ENCODE results near the gene BCL6B. TPM values are rescaled to one million over a fixed set of nuclear protein-coding genes. Genes with fewer than 3 reads are reported as not detected.
A peak's percentile ranks its signal among the peaks of the same experiment; 100 is the strongest.

BCL6B gene
- total RNA-seq, 1 donor, result not detected

DNA sequence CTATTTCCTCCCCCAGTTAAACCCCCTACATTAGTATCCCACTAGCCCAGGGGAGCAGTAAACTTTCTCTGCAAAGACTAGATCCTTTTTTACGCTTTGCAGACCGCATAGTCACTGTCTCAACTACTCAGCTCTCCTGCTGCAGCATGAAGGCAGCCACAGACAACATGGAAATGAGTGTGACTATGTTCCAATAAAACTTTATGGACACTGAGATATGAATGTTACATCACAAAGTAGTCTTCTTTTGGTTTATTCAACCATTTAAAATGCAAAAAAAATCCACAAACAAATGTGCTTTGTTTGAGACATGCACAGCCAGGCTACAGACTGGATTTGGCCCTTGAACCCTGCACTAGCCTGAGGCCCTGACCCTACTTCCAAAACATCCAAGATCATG, 12.3 kb upstream of the BCL6B start:
- H3K4me3 ChIP-seq (ENCODE audit: low read depth, low read length), result peak overlapping the region; percentile 98
- no peak for DNase-seq (ENCODE audit: low read depth)
- TF ChIP-seq, protein P1, sequence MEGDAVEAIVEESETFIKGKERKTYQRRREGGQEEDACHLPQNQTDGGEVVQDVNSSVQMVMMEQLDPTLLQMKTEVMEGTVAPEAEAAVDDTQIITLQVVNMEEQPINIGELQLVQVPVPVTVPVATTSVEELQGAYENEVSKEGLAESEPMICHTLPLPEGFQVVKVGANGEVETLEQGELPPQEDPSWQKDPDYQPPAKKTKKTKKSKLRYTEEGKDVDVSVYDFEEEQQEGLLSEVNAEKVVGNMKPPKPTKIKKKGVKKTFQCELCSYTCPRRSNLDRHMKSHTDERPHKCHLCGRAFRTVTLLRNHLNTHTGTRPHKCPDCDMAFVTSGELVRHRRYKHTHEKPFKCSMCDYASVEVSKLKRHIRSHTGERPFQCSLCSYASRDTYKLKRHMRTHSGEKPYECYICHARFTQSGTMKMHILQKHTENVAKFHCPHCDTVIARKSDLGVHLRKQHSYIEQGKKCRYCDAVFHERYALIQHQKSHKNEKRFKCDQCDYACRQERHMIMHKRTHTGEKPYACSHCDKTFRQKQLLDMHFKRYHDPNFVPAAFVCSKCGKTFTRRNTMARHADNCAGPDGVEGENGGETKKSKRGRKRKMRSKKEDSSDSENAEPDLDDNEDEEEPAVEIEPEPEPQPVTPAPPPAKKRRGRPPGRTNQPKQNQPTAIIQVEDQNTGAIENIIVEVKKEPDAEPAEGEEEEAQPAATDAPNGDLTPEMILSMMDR (IDR thresholded peaks at IDR 0.05; ENCODE audit: insufficient read depth, low read depth, low read length), result no peak

DNA sequence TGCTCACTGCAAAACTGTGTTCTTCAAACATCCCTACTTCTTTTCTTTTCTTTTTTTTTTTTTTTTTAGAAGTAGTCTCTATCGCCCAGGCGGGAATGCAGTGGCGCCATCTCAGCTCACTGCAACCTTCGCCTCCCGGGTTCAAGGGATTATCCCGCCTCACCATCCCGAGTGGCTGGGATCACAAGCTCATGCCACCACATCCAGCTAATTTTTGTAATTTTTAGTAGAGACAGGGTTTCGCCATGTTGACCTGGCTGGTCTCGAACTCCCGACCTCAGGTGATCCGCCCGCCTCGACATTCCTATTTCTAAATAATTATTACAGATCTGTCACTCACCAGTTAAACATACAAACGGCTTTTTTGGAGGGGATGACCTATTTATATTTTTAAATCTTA, 11.4 kb upstream of the BCL6B start:
- TF ChIP-seq, protein P1 (IDR thresholded peaks at IDR 0.05; ENCODE audit: insufficient read depth, low read depth, low read length), result no peak
- H3K4me3 ChIP-seq (ENCODE audit: low read depth, low read length), result peak overlapping the region; percentile 98
- DNase-seq (ENCODE audit: low read depth), result no peak

DNA sequence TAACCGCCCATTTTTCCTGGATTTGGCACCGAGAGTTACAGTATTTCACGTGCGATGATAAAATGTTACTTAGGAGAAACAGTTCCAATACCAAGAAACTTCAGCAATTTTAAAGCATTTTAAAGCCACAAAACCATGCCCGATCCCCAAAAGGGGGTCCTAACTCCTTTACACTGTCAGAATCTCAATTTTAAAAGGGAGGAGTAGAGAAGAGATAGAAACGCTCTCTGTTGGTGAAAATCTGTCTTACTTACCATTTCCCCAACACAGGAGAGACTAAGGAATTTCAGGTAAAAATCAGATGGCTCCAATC, 11.0 kb upstream of the BCL6B start:
- no peak for DNase-seq (ENCODE audit: low read depth)
- TF ChIP-seq, protein P1 (IDR thresholded peaks at IDR 0.05; ENCODE audit: insufficient read depth, low read depth, low read length), result no peak
- peak overlapping the region; percentile 98 for H3K4me3 ChIP-seq (ENCODE audit: low read depth, low read length)

DNA sequence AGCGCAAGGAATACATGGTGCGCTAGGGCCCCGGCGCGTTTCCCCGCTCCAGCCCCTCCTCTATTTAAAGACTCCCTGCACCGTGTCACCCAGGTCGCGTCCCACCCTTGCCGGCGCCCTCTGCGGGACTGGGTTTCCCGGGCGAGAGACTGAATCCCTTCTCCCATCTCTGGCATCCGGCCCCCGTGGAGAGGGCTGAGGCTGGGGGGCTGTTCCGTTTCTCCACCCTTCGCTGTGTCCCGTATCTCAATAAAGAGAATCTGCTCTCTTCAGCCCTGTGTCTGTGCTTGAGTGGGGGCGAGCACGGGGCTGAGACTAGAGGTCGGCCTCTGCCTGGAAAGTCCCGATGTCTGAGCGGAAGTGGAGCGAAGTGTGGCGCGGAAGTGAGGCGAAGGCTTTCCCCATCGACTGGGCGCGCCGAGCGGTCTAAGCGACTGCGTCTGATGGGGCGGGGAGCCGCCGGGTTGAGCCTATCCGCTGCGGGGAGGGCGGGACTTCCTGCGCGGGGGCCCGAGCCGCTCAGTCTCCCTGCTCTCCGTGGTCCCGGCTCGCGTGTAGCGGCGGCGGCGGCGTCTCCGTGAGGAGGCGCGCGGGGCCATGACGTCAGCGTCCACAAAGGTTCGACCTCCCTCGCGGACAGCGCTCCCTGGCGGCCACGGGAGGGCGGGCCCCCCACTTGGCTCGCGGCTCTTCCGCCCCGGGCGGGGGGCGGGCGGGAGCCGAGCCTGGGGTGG, 8.4 kb upstream of the BCL6B start:
- TF ChIP-seq, protein P1 (IDR thresholded peaks at IDR 0.05; ENCODE audit: insufficient read depth, low read depth, low read length), result peak; percentile 59
- H3K4me3 ChIP-seq (ENCODE audit: low read depth, low read length), result peak overlapping the region; percentile 98
- peak; percentile 98 for DNase-seq (ENCODE audit: low read depth)

DNA sequence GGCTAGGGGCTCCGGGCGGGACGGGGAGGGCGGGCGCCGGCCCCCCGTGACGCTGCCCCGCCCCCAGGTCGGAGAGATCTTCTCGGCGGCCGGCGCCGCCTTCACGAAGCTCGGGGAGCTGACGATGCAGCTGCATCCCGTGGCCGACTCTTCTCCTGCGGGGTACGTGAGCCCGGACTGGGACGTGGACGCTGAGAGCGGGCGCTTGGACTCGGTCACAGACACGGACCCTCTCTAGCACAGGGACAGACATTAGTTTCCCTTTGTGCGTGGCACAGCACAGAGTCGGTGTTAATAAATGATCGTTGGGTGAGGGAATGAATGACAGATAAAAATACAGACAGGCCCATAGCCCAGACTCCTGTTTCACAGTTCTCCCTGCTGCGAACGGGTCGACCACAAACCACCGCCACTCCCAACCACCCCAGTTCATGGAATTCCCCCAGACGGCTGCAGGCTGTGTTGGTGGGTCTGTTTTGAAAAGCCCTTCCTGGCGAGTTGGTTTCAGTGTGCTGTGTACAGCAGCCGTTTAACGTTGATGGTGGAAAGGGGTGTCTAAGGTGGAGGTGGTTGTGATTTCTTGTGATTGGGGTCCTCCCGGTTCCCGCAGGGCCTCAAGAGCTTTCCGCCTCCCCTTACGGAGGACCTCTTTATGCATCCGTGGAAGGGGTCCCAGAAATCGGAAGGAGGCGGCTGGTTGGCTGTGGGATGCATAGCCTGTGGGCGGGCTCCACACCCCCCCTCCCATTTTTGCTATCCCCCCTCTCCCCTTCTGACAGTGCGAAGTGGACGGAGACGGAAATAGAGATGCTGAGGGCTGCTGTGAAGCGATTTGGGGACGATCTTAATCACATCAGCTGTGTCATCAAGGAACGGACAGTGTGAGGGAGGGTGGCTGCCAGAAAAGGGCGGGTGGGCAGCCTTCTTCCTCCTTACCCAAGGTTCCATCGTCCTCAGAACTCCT, 7.6 kb upstream of the BCL6B start:
- peak overlapping the region; percentile 98 for H3K4me3 ChIP-seq (ENCODE audit: low read depth, low read length)
- TF ChIP-seq, protein P1 (IDR thresholded peaks at IDR 0.05; ENCODE audit: insufficient read depth, low read depth, low read length), result no peak
- DNase-seq (ENCODE audit: low read depth), result peak; percentile 70

DNA sequence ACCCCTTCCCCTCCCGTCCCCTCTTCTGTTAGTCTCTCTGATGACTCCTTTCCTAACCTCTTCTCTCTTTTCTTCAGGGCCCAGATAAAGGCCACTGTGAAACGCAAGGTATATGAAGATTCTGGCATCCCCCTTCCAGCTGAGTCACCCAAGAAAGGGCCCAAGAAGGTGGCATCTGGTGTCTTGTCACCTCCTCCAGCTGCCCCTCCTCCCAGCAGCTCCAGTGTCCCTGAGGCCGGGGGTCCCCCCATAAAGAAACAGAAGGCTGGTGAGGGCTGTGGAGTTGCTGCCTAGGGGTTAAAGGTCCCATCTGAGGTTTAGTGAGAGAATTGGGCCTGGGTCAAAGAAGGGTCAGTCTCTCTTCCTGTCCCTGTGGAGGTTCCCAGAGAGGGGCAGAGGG, 6.4 kb upstream of the BCL6B start:
- TF ChIP-seq, protein P1 (IDR thresholded peaks at IDR 0.05; ENCODE audit: insufficient read depth, low read depth, low read length), result no peak
- no peak overlapping the region for H3K4me3 ChIP-seq (ENCODE audit: low read depth, low read length)
- DNase-seq (ENCODE audit: low read depth), result no peak

All from fibroblast of villous mesenchyme (primary cell).